Erythroblast (primary cell): ENCODE measurements around the gene CLDN6.

ENCODE experiments used
- GATA1 ChIP-seq: IDR thresholded peaks from 2 replicates; pipeline ENCODE4 v1.6.1; 2011; ENCODE audit warnings: low read depth, mild to moderate bottlenecking, control low read depth, low read length, moderate library complexity
- POLR2A ChIP-seq: IDR thresholded peaks from 2 replicates; pipeline ENCODE4 v1.6.1; 2011; ENCODE audit warnings: mild to moderate bottlenecking, low read length

DNA sequence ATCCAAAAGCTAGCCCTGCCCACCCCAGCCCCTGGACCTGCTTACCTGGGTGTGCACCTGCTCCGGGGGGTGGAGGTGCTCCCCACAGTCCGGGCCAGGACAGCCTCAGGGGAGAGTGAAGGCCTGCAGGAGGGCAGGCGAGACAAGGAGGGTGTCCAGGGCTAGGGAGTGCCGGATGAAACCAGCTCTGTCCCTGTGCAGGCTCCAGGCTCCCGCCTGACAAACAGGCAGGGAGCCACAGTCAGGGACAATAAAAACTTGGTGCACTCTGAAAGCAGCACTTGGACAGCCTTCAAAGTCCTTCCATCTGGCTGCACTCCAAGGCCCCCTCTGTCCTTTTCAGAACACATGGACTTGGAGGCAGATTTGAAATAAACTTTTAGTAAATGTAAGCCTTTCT, 44.9 kb downstream of the CLDN6 start:
- TF ChIP-seq POLR2A = no peak
- TF ChIP-seq GATA1 = no peak
